Gastrocnemius medialis (tissue), 4 donors: ENCODE measurements around the gene MLPH.

Experiments used
- CTCF ChIP-seq, 5 experiments: fragments of 450-650 bp in 3 of 5; fragments of 200-600 bp in 2 of 5; sonication (generic) in 2 of 5; IDR thresholded peaks in 4 of 5; conservative IDR thresholded peaks in 1 of 5; 1 replicate in 4 of 5; 2 replicates in 1 of 5; pipeline ENCODE4 v1.5.1; 2016 to 2019; ENCODE audit warnings: antibody characterized with exemption in 5 of 5, mild to moderate bottlenecking in 3 of 5, moderate library complexity in 3 of 5
- POLR2A ChIP-seq, 2 donors: fragments of 450-650 bp; IDR thresholded peaks; one replicate each; pipeline ENCODE4 v1.6.1; 2017; ENCODE audit warnings: antibody characterized with exemption in 2 of 2, mild to moderate bottlenecking in 2 of 2, moderate library complexity in 2 of 2

GRCh38 chr2:237451643-237452469 is 35.2 kb upstream of the MLPH start:
- no peak for TF ChIP-seq POLR2A (IDR thresholded peaks at IDR 0.05)
- TF ChIP-seq CTCF (IDR thresholded peaks at IDR 0.05 in 4 of 5, conservative IDR thresholded peaks at IDR 0.05 in 1 of 5), result no peak
